HG02970 (cell line): ENCODE data around the gene DPF1.
"Not testable (repeated sequence)": the region's sequence is repeated elsewhere in the genome, so short reads cannot be mapped to it uniquely, and the experiment has no call there.

Experiments used
- ATAC-seq: cut with Tn5 transposase; IDR thresholded peaks from one replicate; pipeline ENCODE4 v1.9.1; 2021; ENCODE audit warnings: mild to moderate bottlenecking, moderate library complexity, moderate number of reproducible peaks; ENCODE audit not compliant: unreplicated experiment, low FRiP score

Gene DPF1

DNA sequence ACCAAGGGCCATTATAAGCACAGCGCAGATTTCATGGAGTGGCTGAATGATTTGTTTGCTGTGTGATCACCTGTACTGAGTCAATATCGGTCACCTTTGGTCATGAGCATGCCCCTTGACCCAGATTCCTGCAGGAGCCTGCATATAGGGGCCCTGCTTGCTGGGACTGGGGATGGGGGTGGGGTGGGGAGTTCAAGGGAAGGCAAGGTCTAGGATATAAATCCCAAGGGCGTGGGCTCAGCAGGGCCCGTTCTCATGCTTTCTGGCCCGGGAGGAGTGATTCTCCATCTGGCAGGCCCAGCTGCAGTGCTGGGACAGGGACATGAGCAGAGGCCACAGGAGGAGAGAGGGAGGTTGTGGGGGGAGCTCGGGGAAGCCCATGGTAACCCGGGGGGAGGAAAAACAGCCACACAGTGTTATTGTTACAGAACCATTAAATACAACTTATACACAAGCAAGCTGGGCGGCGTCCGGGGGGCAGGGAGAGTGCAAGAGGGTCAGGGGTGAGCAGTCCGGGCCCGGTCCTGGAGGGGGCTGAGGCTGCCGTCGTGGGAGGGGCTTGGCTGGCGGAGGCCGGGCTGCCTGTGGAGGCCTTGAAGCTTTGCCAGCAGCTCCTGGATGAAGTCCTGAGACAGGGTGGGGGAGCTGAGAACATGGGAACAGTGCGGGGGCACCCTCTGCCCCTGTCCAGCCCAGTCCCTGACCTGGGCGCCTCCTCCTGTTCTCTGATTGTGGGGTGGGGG, 27.0 kb upstream of the DPF1 start:
- ATAC-seq, result no peak

DNA sequence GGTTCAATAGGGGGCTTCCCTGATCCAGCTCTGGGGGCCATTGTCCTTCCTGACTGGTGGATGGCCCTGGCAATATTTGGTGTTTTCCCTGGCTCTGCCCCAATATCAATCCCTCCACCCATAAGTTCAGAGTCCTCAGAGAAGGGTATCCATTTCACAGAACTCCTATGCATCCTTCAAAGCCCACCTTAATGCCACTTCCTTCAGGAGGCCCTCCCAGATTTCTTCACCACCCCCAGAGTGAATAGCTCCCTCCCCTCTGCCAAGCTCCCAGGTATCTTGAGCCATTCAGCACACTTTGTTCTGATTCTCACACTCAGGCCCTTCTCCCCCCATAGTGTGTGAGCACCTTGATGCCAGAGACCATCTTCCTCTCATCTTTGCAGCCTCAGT, 26.4 kb upstream of the DPF1 start:
- ATAC-seq, result no peak

DNA sequence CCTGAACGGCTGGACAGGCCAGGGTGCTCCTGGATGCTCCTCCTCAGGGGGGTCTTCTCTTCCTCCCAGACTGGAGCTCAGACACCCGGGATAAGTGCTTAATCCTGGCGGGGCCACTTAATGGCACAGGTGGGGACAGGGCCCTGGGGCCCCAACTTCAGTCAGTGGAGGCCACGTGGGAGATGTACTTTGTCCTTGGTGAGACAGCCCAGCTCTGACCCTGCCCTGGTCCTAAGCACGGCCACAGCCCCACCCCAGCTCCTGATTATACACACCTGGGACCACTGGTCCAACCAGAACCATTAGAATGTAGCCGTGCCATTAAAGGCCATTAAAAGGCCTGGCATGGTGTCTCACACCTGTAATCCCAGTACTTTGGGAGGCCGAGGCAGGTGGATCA, 24.4 kb upstream of the DPF1 start:
- ATAC-seq, result no peak

DNA sequence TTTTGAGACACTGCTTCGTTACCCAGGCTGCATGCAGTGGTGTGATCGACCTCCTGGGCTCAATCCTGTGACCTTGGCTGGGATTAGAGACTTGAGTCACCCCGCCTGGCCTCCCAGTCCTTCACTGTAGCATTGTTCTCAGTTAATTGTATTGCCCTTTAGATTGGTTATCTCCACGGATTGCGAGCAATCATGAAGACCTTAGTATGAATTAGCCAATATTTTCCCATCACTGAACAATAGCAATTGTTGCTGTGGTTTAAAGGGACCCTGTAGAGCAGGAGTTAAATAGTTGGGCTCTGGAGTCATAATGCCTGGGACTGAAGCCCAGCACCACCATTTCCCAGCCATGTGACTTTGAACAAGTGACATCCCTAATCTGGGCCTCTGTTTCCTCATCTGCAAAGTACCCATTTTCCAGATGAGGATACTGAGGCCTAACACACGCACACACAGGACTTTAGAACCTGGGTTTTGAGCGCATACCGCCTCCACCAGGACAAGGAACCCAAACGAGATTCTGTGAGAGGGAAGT, 23.8 kb upstream of the DPF1 start:
- no peak for ATAC-seq

DNA sequence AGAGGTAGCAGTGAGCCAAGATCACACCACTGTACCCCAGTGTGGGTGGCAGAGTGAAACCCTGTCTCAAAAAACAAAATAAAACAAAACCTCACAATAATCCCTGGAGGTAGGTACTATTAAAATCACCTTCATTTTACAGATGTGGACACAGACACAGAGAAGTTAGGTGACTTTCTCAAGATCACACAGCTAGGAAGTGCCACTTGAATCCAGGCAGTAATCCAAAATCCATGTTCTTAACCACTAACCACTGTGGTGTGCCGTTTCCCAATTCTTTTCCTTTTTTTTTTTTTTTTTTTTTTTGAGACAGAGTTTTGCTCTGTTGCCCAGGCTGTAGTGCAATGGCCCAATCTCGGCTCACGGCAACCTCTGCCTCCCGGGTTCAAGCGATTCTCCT, 23.1 kb upstream of the DPF1 start:
- no peak for ATAC-seq

DNA sequence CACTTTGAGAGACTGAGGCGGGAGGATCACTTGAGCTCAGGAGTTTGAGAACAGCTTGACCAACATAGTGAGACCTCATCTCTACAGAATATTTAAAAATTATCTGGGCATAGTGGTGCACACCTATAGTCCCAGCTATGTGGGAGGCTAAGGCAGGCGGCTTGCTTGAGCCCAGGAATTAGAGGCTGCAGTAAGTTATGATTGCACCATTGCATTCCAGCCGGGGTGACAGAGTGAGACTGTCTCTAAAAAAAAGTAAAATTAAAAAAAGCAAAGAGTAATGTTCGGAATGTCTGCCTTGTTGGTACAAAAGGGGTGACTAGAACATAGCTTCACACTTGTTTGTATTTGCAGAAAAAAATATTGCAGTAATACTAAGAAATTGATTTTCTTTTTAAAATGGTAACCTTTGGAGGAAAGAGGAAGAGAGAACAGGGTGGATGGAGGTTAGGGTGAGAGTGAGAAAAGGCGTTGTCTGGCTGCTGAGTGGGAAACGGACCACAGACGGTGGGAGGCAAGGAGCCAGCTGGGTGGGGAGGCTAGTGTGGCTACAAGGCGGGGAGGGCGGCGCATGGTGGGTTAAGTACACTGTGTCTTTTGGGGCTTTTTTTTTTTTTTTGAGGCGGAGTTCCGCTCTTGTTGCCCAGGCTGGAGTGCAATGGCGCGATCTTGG, 21.9 kb upstream of the DPF1 start:
- no peak for ATAC-seq

DNA sequence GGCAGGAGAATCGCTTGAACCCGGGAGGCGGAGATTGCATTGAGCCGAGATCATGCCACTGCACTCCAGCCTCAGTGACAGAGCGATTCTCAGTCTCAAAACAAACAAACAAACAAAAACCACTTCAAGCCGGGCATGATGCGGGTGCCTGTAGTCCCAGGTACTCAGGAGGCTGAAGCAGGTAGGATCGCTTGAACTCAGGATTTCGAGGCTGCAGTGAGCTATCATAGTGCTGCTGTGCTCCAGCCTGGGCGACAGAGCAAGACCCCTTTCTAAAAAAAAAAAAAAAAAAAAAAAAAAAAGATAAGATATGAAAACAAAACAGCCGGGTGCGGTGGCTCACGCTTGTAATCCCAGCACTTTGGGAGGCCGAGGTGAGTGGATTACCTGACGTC, 19.3 kb upstream of the DPF1 start:
- ATAC-seq, result no peak

DNA sequence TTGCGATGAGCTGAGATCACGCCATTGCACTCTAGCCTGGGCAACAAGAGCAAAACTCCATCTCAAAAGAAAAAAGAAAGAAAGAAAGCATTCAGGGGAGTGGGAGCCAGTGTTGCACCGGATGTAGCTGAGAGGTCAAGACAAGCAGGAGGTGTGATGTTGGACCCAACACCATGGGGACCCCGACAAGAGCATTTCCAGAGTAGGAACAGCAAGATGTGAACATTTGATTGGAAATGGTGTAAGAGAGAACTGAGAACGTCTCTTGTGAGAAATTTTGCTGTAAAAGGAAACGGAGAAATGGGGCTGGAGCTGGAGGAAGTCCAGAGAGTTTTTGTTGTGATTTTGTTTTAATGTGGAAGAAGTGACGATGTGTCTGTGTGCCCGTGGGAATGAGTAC, 15.8 kb upstream of the DPF1 start:
- no peak for ATAC-seq

DNA sequence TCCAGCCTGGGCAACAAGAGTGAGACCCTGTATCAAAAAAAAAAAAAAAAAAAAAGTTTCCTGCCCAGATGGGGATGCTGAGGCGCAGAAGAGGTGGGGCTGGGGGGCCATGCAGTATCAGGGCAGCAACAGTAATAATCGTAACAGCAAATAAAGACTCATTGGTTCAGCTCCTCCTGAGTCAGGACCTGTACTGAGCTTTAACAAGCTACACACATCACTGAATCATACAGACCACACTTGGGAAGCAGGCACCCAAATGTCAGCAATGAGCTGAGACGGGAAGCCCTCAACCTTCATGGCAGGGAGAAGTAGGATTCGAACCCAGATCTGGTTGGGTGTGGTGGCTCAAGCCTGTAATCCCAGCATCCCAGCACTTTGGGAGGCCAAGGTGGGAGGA, 10.6 kb upstream of the DPF1 start:
- no peak for ATAC-seq

DNA sequence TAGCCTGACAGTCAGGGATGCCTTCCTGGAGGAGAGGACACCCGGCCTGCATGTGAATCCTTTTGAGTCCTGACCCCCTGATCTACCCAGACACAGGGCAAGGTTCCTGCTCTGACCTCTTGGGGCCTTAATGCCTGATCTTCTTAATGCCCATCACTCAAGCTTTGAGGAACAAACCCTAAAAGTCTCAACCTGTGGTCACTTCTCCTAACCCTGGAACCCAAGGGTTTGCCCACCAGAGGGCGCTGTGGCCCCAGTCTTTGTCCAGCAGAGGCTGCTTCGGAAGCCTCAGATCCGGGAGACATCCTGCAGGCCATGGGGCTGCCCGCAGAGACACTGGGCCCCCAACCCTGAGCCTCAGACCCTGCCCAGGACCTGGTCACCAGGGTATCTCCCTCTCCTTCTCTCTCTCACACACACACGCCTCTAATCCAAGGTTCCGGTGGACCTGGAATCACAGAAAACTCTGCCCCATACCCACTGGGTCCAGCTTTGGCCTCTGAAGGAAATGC, 9.8 kb upstream of the DPF1 start:
- ATAC-seq, result no peak

DNA sequence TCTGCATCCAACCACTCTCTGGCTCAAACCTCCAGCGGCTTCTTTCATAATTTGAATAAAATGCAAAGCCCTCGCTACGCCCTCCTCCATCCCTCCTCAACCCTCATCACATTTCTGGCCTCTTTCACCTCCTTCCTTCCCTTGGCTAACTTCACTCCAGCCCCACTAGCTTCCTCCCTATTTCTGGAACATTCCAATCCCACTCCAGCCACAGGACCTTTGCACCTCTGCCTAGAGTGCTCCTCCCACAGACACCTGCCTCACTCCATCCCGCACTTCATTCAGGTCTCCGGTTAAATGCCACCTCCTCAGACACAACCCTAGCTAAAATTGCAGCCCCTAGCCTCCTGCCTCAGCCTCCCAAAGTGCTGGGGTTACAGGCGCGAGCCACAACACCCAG, 7.9 kb upstream of the DPF1 start:
- ATAC-seq, result no peak

DNA sequence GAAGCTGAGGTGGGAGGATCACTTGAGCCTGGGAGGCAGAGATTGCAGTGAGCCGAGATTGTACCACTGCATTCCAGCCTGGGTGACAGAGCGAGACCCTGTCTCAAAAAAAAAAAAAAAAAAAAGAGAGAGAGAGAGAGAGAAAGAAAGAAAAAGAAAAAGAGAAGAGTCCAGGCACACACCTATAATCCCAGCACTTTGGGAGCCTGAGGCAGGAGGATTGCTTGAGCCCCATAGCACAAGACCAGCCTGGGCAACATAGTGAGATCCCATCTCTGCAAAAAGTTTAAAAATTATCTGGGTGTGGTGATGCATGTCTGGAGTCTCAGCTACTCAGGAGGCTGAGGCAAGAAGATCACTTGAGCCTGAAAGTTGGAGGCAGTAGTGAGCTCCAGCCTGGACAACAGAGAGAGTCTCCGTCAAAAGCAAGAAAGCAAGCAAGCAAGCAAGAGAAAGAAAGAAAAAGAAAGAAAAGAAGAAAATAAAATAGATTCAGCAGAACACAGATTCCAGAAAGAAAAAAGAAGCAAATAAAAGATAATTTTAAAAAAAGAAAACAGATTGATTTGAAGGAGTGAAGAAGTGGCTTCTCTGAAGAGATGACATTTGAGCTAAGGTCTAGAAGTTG, 6.6 kb upstream of the DPF1 start:
- ATAC-seq, result not testable (repeated sequence)

DNA sequence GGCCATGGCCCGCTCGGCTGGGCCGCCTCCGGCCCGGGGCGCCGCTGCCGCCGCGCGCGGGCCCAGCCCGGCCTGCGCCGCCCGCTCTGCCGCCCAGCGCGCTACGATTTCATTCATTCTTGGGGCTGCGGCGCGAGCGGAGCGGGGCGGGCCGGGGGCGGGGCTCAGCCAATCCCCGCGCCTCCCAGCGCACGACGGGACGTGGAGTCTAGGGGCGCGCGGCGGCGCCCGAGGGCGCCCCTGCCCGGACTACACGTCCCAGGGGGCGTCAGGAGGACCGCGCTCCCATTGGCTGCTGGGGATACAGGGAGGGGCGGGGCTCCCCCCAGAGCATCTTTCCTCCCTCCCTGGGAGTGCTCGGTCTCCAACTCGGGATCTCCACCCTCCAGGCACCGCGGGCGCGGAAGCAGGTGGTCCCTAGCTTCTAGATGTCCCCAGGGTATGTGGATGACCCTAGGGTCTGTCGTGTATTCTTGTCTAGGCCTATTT, 5.6 kb upstream of the DPF1 start:
- peak; percentile 65 for ATAC-seq

DNA sequence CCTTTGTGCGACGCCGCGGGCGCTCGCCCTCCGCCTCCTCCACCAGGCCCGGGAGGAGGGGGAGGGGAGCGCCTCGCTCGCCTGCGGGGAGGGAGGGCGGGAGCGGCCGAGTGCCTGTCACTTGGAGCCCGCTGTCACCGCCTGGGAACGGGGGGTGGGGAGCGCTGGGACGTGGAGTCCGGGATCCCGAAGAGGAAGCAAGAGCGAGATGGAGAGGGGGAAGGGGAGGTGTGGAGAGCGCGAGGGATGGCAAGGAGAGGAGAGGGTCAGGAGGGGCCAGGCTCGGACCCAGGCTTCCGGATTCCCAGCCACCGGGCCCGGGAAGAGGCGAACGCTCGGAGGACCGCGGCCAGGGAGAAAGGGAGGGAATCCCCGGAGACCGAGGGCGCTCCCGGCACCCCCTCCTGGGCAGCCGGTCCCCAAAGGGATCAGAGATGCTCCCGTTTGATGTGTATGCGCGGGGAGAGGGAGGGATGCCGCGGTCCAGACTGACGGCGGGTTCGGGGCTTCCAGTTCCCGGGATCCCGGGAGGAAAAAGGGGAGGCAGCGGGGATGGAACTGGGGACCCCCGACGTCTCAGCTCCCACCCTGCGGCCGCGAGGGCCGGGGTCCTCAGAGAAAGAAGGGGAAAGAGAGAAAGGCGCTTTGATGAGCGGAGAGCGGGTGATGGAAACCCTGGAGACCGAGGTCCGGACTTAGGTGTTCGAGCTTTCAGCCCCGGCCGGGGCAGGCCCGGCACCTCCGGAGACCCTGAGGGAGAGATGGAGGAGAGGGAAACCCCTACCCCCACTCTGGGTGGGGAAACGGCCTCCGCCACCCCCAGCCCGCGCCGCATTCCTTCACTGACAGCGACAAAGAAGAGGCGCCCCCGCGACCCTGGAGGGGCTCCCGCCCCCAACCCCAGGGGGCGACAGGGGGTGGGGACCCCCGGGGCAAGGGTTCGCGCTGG, 4.7 kb upstream of the DPF1 start:
- no peak for ATAC-seq

DNA sequence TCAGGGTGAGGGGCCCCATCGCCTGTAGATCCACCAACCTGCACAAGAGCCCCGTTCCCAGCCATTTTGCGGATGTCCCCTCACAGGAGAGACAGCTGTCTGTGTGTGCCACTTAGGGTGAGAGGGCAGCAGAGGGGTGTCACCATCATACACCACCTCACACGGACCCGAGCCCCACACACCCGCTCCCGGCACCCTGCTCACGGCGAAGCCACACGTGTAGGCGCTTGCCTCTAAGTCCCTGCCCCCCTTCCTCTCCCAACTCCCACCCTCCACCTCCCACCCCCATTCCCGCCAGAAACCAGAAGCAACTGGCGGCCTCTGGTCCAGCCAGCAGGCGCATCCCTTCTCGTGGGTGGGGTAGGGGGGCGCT, 4.0 kb upstream of the DPF1 start:
- no peak for ATAC-seq

DNA sequence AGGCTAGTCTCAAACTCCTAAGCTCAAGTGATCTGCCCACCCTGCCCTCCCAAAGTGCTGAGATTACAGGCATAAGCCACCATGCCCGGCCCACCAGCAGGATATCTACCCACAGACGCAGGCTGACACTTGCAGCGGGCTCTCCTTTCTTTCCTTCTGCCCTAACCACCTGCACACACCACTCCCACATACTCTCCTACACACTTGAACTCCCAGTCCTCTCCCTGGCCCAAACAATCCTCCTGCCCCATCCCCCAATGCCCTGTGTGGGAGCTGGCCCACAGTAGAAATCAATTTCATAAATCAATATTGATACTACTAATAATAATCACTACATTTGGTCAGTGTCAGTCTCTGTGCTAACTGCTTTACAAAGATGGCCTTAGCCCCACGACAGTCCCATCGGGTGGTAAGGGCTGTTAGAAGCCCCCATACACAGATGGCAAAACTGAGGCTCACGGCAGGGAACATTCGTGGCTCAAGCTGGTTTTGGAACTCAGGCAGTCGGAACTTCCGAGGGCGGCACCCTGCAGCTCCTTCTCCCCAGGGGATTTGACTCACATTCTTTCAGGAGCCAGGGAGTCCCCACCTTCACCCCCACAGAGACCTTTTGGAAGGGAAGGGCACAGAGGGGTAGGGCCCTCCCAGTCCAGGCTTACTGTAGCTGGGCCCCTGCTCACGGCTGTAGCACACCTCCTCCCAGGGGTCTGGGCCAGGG, 3.4 kb upstream of the DPF1 start:
- no peak for ATAC-seq

DNA sequence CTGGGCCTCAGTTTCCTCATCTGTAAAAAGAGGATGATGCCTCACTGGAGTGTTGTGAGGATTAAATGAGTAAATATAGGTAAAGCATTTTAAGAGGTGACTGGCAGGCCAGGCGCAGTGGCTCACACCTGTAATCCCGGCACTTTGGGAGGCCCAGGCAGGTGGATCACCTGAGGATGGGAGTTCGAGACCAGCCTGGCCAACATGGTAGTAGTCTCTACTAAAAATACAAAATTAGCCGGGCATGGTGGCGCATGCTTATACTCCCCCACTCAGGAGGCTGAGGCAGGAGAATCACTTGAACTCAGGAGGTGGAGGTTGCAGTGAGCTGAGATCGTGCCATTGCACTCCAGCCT, 819 bp upstream of the DPF1 start:
- not testable (repeated sequence) for ATAC-seq

DNA sequence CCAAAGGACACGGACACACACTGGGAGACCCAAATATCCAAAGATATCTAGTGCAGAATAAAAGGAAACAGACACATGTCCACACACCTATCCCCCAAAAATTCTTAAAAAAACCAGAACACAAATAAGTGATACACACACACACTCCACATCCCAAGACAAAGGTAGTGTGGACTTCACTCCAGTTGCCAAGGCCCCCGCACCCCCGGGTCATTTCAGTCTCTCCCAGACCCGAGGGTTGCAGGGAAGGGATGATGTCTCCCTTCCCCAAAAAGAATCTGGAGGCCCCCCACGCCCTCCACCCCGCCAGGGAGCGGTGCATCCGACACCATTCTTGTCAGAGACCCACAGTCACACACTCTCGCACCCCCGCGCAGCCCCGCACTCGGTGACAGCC, 407 bp downstream of the DPF1 start:
- ATAC-seq, result no peak

DNA sequence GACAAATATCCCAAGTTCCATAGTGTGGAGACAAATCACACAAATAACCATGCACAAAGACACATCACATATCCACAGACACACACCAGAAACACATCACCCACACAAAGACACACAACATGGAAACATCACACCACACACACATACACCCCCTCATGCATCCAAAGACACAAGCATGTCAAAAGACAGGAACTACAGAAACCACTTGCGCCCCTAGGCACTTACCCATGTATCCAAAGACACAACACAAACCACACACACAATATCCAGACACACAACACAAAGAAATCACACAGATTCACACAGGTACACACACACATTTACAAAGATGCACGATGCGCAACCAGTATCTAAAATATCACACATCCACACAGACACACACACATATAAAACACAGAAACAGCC, 901 bp downstream of the DPF1 start:
- ATAC-seq, result no peak
